Activated gamma-delta T cell treated with Interleukin-2 at 50 U/mL for 16 hours (primary cell): ENCODE measurements around the gene SLC6A1.

ENCODE experiments used
- DNase-seq: peaks from one replicate; pipeline ENCODE4 v3.0.0-alpha.2; 2020

Gene SLC6A1

DNA sequence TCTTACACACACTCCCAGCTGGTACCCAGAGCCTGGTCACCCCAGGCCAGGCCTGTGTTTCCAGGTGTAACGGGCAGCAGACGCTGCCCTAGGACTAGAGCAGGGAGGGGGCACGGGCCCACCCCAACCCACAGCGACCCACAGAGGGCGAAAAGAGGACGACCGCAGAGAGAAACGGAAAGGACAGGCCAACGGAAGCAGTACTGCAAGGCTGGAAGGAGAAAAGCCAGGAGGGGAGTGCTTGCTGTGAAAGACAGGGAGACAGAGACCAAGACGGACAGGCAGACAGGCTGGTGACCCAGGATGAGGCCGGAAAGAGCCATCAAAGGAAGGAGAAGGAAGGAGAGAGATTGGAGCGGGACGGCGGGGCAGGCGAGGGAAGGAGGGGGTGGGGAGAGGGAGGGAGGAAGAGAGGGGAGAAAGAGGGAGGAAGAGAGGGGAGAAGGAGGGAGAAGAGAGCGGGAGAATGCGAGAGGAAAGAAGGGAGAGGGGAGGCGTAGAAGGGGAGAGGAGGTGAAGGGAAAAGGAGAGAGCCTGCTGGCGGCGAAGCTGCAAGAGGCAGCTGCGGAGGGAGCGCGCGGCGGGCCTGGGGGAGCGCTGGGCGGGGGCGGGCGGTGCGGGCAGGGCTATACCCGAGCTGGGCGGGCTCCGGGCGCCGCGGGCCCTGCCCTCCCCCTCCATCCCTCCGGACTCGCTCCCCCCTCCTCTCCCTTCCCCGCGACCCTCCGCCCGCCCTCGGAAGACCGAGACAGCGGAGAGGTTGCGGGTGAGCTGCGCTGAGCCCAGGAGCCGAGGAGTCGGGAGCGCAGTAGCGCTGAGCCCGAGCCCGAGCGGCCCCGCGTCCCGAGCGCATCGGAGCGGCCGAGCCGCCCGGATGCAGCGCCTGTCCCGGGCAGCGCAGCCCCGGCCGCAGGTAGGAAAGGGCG is at the start of gene SLC6A1:
Gene SLC6A1 (plus strand): TSS at position 732 of the 926 bp plus-strand sequence. CDS start 24,464 bp downstream, outside the sequence.
- DNase-seq: no peak

DNA sequence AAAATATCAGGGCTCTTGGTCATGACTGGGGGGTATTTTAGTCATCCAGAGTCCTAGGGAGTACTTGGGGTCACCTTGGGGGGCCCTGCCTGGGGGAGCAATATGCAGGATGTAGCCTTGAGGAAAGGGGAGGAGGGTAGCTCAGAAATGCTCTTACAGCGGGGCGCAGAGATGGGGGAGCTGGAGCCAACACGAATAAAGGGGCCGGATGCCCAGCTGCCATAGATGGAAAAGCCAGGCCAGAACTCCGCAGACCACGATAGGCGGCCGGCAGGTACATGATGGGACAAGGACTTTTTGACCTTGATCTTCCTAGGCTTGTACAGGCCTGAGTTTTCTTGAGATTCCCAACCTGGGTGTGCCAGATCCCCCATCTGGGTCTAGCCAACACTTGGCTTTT is 47.7 kb upstream of the SLC6A1 start:
- no peak for DNase-seq

DNA sequence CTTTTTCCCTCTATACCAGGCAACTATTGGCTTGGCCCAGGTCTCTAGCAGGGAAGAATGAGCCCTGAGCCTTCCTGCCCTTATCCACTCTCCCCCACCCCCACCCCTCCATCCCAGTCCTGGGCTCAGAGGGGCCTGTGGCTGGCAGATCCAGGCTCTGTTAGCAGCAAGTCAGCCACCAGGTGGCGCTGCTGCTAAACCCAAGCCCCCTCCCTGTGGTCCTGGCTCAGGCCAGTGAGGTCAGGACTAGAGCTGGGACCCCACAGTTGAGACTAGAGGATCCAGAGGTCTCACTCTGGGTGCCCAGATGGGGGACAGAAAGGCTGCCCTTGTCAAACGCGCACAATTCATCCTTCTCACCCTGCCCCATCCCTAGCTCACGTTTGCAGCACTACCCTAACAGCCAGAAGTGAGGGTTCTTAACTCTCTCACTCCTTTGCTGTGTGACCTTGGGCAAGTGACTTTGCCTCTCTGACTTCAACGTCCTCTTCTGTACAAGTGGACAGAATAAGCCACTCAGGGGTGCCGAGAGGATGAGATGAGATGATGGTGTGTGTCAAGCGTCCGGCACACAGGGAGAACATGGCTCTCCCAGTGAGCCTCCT is 46.8 kb upstream of the SLC6A1 start:
- DNase-seq: peak; percentile 31

DNA sequence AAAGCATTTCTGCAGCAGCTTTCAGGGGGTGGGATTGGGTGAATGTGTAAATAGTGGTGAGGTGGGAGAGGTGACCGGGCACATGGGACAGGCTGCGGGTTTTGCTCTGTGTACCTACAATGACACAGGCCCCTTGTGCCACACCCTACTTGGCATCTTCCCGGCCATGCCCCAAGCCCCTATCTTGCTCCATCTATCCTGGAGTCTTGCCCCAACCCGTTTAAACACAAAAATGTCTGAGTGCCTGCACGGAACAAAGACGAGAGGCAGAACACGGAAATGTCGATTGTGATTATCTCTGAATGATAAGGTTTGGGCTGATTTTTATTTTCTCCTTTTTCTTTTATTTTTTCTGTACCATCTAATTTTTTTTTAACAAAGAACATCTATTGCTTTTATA is 46.0 kb upstream of the SLC6A1 start:
- DNase-seq: no peak

DNA sequence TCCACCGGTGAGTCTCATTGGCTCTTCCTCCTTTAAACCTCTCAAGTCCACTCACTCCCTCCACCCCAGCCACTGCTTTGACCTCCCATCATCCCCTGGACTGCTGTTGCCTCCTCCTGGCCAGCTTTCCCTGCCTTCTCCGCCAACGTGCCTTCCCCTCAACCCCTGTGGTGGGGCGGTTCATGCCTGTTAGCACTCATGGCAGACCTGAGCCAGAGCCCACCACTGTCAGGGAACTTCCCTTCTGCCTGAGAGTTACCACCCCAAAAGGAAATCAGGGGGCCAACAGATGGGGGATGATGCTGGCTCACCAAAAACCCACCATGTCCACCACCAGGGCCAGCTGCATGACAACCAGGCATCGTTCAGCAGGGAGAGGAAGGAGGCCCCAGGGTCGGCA is 44.2 kb upstream of the SLC6A1 start:
- DNase-seq: no peak

DNA sequence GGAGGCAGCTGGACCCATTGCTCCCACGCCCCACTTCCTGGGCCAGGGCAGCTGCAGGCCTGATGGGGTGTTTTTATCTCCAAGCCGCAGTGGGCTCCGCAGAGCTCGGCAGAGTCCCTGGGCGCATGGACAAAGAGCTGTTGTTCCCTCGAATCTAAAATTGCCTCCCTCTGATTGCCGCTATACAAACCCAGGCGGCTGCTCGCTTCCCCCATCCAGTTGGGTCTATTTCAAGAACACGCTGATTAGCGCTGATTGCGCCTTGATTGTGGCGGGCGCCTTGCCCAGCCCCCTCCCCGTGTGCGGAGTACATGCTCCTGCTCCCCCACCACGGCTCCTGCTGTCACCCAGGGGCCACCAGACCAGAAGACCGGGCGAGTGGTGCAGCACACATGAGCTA is 43.4 kb upstream of the SLC6A1 start:
- DNase-seq: no peak

DNA sequence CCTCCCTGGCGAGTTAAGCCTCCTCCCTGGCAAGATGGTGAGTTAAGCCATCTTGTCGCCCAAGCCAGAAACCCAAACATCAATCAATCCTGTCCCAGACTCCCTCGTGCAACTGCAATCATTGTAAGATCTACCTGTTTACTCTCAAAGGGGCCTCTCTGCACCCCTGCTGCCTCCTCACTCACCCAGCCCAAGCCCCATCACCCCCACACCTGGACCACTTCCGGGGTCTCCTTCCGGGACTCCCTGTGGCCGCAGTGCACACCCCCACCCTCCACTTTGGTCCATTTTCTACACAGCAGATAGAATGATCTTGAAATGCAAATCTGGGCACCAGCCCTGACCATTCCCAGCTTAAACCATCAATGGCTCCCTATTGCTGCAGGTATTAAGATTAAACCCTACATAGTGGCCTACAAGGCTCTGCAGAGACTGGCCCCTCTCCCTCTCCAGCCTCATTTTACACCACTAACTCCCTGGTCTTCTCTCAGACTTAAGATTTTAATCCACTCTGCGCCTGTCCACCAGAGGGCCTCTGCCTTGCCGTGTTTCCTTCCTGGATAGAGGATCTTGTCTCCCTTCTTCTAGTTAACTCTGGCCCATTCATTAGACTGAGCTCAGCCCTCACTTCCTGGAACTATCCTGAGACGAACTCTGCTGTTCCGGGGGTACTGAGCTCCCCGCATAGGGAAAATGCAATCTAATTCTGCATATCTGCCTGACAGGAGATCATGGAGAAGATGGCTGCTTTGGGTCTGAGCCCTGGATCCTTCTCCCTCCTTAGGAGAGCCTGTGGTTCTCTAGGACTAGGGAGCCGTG is 41.9 kb upstream of the SLC6A1 start:
- no peak for DNase-seq

DNA sequence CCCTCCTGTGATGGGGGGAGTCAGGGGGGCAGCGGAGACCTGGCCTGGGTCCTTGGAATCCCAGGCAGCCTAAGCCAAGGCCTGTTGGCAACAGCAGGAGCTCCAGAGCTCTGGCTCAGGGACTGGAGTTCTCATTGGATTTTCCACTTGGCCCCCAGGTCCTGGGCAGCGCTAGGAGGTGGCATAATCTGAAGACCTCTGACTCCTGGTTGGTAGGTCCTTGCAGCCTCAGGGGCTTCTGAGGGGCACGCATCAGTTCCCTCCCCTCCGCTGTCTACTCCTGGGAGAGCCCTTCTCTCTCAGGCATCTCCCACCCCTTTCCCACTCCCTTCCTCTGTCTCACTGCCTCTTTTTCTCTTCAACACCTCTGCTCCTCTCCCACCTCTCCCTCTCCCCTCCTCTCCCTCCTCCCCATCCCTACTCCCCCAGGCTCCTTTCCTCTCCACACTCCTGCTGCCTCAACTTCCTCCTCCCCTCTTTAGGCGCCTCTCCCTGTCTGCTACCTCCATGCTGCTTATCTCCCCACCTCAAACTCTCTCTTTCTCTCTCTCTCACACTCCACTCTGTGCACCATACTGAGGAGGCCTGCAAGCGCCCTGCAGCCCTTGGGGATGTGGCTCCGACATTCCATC is 41.1 kb upstream of the SLC6A1 start:
- no peak for DNase-seq

DNA sequence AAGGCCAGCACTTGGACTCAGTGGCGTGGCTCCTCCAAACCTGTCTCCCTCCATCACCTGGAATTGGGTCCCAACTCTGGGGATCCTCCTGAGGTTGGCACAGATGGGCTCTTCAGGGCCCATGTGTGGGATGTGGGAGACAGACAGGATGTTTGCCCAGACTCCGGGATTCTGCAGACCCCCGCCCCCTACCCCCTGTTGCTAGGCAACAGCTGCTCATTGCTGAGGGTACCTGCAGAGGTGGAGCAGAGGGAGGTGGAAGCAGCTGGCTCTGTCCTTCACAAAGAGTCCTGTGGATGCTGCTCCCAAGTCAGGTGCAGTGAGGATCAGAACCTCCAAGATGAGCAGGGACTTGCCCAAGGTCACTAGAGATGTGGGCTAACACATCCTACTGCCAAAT is 40.0 kb upstream of the SLC6A1 start:
- no peak for DNase-seq

DNA sequence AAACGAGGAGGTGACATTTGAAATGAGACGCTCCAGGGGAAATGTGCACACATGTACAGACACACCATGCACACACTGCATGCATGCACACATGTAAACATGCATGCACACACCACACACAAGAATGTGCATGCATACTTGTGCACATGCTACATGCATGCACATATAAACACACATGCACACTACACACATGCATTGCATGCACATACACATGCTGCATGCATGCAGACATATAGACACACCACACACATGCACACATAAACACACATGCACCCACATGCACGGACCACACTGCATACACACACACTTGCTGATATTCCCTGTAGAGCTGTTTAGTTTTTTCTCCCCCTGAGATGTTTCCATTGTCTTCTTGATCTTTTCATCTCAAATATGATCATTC is 37.8 kb upstream of the SLC6A1 start:
- DNase-seq: no peak

DNA sequence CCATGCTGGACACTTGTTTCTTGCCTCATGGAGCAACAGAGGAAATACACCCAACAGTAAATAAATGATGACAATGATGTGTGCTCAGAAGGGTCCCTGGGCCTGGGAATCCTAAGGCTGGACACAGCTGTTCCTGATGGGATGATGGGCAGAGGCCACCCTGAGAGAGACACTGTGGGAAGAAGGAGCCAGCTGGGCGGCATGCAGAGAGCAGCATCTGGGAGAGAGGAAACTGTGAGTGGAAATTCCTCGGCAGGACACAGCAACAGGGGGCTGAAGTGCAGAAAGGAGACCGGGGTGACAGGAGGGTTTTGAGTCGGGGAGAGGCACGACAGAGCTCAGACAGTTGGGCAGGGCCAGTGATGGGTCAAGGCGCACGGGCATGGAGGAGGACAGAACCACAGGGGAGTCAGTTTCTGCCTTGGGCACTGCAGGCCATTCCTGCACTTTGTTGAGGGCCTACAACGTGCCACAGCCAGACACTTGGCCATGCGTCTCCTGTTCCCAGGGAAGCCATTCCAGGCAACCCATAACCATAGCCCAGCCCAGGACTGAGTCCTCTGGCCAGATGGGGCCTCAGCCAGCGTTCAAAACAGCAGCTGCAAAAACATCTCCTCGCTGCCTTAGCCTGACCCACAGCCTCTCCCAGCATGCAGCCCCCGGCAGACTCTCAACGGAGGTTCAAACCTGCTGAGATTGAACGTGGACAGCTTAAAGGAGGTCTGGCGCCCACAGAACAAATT is 36.7 kb upstream of the SLC6A1 start:
- no peak for DNase-seq

DNA sequence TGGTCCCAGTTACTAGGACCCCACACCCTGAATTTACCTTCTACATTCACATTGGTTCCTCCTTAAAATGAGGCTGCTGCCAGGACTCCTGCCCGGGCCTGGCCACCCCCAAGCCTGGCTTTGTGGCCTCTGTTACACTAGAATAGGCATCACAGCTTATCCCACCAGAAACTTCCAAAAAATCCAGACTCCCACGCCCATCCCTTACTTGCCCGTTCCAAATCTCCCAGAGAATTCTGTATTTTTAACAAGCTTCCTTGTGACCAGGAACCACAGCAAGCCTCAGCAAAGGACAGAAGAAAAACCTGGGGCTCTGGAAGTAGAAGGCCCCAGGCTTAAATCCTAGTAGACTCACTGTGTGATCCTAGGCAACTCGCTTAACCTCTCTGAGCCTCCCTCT is 36.0 kb upstream of the SLC6A1 start:
- no peak for DNase-seq

DNA sequence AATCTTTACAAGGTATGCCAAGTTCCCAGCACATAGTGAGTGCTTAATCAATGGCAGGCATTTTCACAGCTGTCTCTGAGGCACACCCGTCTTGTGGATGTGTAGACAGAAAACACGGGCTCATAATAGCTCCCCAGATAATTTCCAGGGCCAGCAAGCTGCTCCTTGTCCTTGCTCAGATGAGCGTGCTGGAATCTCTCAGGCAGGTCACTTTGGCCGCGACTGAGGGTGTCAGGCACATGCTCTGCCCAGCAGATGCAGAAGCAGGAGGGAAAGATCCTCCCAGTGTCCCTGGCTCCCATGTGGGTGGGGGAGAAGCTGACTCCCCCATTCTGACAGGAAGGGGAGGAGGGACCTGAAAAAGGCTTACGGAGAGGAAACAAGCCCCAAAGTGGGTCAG is 35.6 kb upstream of the SLC6A1 start:
- no peak for DNase-seq

DNA sequence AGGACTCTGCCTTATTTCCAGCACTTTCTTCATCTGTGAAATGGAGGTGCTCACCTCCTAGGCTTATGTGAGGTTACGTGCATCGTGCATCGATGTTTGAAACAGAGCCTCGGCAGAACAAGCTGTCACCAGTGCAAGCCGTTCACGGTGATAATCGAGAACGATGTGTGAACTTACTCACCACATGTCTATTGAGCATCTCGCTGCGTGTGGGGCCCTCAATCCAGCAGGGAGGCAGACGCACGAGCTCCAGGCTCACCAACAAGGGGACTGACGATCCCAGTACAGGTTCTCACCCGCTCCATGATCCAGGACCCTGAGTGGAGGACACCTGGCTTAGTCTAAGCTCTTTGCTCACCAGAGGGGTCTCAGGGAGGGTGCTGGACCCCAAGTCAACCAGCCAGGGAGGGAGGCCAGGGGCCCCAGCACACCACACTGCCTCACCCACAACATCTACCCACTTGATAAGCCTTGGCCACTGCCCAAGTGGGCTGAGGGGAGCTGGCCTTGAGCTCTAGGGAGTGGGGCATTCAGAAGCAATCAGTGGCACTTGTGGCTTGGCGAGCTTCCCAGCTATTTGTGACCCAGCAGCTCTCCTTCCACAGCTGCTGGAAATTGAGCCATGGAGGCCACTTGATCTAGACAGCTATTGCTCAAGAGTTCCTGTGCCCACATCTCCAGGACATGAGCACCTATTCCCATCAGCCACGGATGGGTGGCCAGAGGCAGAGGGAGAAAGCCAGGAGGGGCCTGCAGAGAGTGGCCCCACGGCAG is 34.4 kb upstream of the SLC6A1 start:
- no peak for DNase-seq

DNA sequence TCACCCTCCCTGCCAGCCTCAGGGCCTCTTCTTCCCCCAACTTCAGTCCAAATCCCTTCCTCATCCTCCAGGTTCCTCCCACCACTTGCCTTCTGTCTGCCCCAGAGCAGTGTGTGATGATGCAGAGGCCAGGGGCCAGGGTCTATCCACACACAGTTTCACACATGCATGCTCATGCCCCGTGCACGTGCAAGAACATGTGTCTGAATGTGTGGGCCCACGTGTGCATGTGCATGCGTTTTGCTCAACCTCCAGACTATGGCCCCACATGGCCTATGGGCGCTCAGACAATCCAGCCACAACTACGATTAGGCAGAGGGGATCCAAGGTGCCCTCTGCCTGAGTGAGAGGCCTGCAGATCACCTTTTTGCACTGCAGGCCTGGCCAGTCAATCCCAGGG is 32.3 kb upstream of the SLC6A1 start:
- DNase-seq: no peak

DNA sequence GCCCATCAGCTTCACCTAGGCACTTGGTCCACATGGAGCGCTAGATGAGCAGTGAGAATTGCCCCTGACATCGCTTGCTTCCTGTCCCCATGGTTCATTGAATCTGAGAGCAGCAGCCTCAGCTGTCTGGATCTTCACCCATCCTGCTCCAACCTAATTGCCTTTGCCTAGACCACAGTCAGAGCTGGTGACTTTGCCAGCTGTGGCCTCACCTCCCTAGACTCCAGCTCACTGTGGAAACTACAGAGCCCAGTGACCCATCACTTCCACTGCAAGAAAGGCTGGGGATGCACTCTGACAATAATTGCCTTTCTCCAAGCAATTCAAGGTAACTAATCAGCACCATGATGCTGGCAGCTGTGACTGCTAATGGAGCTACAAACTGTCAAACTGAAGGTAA is 30.6 kb upstream of the SLC6A1 start:
- no peak for DNase-seq

DNA sequence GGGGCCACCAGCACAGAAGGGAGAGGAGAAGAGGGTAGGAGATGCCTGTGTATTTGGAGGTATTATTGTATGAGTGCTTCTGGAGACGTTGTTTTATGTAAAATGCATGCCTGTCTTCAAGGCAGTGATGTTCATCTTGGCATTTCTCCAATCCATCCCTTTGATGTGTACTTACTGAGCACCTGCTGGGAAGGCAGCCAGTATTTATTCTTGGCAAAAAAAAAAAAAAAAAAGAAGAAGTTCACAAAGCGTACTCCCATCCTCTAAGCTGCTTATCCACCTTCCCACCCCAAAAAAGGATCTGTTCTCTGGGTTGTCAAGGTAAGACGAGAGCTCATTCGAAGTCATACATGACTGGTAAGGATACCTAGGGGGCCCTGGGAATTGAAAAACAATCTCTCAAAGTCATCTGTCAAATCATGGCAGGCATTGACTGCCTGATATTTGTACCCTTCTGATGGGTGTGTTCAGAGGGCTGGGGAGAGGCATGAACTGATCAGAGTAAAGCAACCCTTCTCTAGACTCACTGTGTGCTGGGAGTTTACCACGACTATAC is 30.0 kb upstream of the SLC6A1 start:
- DNase-seq: no peak

DNA sequence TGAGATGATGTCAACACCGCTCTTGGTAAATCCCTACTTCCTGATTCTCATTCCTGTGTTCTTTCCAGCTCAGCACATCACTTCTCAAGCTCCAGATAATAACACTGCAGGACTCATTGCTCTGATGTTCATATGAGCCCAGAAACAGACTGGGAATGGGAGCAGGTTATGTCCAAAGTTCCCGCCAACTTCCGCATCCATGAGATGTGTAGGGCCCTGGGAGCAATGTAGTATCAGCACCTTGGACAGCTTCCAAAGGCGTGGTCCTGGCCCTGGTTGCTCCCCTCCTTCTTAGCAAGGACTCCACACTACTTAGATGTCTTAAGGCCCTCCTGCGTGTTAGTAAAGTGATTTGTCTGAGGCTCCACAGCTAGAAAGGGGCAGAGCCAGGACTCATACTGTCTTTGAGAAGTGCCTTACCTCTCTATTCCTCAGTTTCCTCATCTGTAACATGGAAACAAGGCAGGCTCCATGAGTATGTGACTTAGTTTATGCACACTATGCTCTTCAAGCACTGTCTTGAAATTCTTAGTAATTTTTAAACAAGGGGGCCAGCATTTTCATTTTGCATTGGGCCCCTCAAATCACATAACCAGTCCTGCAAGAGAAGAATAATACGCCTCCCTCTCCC is 27.9 kb upstream of the SLC6A1 start:
- no peak for DNase-seq

DNA sequence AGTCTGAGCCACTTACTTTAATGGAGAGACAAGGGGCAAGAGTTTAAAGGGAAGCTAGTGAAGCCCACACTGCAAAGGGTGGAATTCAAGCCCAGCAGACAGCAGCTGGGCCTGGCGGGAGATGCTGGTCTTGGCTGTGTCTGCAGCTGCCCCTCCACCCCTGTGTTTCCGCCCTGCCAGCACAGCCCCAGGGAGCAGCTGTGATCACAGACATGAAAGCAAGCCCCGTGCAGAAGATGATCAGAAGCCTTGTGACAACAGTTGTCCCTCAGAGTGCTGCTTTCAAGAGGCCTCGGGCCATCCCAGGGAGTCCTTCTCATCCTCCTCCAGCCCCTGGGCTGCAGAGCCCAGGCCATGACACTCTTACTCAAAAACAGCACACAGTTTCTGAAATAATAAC is 24.1 kb upstream of the SLC6A1 start:
- no peak for DNase-seq

DNA sequence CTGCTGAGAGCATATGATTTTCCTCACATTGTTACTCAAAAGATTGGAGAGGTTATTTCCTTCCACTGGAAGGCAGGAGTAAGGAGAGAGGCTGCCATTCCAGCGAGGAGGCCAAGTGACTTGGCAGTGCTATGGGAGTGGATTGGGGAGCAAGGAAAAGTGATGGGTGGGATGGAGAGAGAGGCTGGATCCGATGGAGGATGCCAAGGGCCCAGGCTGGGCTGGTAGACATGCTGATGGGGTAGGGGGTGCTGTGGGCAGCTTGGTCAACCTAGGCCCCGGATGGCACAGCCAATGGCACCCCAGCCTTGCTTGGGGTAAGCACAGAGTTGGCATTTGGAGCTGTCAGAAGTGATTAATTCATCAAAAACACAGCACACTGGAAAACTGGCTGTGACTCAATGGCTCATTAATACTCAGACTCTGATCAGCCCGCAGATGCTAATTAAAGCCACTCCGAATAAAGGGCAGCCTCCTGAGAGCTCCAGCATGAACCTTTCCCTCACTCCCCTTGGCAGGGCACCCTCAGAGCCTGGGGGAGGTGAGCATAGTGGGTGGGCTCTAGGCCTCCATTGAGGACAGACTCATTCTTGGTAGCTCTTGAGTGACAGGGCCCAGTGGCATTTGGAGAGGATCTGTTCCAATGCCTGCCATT is 22.1 kb upstream of the SLC6A1 start:
- no peak for DNase-seq
